HG03196 (cell line): ENCODE results near the gene LSM3.
"Not testable (repeated sequence)": the region's sequence is repeated elsewhere in the genome, so short reads cannot be mapped to it uniquely, and the experiment has no call there.

Source experiments
- ATAC-seq: cut with Tn5 transposase; IDR thresholded peaks from one replicate; pipeline ENCODE4 v1.9.1; 2021; ENCODE audit not compliant: unreplicated experiment

LSM3 gene

DNA sequence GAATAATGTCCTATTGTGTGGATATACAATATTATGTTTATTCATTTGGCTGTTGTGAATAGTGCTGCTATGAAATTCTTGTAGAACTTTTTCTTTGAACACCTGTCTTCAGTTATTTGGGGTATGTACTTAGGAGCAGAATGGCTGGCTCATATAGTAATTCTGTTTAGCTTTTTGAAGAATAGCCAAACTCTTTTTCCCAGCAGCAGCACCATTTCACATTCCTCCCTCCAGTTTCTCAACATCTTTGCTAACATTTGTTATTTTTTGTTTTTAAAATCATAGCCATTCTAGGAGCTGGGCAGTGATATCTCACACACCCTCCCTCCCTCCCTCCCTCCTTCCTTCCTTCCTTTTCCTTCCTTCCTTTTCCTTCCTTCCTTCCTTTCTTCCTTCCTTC lies 39.7 kb downstream of the LSM3 start:
- ATAC-seq, result no peak

DNA sequence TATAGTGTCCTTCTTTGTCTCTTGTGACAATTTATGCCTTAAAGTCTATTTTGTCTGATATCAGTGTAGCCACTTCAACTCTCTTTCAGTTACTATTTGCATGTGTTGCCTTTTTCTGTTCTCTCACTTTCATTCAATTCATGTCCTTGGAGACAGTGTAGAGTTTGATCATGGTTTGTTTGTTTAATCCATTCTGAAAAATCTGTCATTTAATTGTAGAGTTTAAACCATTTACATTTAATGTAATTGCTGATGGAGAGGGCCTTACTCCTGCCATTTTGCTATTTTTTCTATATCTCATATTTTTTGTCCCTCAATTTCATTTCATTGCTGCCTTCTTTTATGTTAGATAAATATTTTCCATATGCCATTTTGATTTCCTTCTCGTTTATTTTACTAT lies 42.3 kb downstream of the LSM3 start:
- ATAC-seq, result no peak

GRCh38 chr3:14221902-14222301 lies 43.3 kb downstream of the LSM3 start:
- no peak for ATAC-seq

GRCh38 chr3:14222457-14222856 lies 43.8 kb downstream of the LSM3 start:
- no peak for ATAC-seq

GRCh38 chr3:14222900-14223594 lies 44.4 kb downstream of the LSM3 start:
- ATAC-seq, result no peak

GRCh38 chr3:14223595-14223994 lies 45.0 kb downstream of the LSM3 start:
- ATAC-seq, result no peak

DNA sequence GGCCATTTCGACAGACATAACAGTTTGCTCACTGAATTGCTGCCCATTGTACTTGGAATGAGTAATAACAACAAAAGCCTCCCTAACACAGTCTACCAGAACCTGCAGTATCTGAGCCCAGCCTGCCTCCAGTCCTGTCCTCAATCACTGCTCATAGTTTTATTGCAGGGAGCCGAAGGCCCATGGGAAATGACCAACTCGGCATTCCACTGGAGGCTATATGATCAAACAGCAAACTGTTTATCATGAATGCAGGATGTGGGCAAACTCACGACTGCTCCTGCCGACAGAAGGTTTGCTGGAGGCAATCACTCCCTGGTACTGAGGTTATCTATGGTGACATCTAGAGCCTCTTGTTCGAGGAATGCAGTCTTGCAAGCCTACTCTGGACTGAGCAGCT lies 46.3 kb downstream of the LSM3 start:
- ATAC-seq, result no peak

DNA sequence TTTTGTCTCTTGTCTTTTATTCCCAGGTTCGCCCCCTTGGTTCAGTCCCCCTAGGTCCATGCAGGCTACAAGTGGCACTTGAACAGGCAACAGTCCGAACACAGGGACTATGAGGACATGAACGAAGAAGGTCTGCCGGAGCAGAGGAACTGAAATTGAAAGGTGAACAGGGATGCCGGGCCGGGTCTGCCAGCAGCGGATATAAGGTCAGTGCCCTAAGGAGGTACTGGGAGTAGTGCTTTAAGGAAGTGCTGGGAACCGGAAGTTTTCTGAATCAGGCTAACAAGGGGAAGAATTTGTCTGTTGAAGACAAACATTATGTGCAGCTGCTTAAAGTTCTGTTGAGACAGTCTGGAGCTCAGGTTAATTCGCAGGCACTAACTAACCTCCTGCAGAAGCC lies 46.8 kb downstream of the LSM3 start:
- no peak for ATAC-seq

GRCh38 chr3:14226351-14226750 lies 47.7 kb downstream of the LSM3 start:
- ATAC-seq, result not testable (repeated sequence)

- ATAC-seq, result no peak
These were observed 49.2 kb downstream of the LSM3 start for GRCh38 chr3:14227856-14228255.

GRCh38 chr3:14228681-14229470 lies 50.3 kb downstream of the LSM3 start:
- no peak for ATAC-seq

DNA sequence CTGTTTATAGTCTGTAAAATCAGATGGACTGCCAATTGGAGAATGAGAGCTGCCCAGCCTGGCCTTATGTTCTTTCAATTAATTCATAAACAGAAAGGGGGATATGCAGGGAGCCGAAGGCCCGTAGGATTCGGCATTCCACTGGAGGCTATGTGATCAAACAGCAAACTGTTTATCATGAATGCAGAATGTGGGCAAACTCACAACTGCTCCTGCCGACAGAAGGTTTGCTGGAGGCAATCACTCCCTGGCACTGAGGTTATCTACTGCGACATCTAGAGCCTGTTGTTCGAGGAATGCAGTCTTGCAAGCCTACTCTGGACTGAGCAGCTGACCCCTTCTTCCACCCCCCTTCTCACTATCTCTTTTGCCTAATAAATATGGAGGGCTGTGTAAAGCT lies 51.1 kb downstream of the LSM3 start:
- ATAC-seq, result not testable (repeated sequence)

GRCh38 chr3:14230729-14231128 lies 52.1 kb downstream of the LSM3 start:
- no peak for ATAC-seq

DNA sequence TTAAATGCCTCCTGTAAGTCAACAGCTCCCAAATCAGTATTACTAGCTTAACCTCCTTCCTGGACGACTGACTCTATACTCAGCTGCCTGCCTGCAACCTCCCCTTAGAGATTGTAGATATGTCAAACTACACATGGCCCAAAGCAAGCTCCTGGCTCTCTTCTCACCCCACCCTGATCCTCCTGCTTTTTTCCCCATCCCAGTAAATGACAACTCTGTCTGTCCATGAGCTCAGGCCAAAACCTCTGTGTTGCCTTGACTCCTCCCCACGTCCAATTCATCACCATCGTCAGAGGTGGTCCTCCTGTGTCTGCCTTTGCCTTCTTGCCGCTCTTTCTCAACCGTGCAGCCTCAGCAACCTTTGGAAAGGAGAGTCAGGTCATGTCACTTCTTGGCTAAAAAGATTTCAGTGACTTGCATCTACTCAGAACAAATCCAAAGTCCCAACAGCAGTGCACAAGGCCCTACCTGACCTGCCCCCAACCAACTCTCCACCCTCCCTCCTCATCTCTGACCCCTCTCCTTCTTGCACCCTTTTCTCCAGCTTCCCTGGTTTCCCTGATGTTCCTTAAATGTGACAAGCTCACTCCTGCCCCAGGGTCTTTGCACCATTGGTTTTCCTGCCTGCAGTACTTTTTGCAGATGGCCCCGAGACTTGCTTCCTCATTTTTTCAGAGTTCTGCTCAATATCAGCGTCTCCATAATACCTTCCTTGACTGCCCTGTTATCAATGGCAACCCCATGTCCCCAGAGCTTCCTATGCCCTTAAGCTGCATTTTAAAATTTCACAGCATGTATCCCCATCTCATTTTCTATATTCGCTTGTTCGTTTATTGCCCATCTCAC lies 52.8 kb downstream of the LSM3 start:
- no peak for ATAC-seq

- ATAC-seq, result no peak
These were observed 53.4 kb downstream of the LSM3 start for GRCh38 chr3:14231998-14232501.

DNA sequence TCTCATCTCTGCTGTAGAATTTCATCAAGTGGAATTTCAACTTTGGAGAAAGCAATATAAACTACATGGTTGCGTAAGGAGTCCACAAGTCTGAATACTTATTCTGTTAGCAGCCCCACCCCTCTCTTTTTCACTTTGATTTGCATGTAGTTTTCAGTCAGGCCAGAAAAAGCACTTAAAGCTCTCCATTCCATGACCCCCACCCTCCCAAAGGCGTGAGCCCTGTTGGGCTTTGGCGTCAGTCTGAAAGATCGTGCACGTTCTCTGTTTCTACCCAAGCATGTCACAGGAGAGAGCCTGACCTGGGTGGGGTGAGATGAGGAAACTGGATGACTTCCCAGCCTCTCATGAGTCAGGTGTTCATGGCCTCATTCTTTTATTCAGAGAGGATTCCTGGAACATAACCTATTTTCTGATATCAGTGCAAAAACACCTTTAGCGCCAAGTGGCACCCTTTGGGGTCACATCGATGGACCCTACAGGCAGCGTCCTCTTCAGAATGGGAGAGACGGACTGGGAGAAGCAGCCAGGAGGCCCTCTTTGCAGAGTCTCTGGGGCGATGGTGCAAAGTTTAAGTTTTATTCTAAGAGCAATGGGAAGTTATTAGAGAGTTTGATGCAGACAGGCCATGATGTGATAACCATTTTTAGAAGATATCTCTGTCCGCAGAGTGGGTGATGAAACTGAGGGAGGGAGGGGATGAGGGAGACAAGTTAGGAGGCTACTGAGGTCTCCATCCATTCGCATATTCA lies 55.8 kb downstream of the LSM3 start:
- ATAC-seq, result no peak

DNA sequence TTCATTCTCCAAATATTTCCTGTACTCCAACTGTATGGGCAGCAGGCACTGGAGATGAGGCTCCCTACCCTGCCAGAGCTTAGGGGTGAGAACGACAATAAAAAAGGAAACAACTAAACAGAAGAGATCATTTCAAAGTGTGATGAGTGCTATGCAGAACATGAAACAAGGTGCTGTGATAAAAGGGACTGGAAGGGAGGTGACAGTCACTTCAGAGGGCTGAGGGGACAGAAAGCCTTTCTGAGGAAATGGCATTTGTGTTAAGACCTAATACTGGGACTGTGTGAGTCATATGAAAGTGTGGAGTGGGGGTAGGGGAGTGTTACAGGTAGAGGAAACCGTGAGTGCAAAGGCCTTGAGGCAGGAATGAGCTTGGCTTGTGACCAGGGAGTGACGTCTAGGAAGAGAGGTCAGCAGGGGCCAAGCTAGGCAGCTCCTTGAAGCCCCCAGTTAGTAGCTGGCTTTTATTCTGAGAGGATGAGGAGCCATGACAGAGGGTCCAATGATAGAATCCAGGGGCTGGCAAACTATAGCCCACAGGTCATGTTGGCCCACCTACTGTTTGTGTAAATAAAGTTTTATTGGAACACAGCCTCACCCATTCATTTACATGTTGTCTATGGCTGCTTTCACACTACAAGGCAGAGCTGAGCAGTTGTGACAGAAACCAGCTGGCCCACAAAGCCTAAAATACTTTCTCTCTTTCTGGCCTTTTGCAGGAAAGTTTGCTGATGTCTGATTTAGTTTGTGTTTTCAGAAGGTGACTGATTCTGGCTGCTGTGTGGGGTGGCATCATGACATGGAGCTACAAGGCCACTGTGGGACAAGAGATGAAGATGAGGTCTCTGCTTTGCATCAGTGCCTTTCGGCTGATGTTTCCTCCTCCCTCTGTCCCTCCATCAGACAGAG lies 56.6 kb downstream of the LSM3 start:
- no peak for ATAC-seq

DNA sequence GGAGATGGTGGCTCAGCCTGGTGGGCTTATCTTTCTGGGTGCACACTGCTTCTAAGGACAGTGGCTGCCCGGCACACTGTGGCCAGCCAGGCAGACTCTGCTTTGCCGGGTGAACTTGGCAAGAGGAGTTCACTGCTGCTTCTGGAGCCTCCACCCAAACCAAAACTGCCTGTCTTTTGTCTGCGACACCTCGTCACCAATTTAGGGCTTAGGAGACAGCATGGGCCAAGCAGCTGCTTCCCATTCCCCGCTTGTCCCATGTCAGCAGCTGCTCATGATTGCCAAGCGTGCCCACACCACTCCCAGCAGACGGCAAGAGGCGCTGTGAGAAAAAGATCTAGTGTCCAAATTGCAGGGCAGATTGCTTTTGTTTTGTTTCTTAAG lies 57.3 kb downstream of the LSM3 start:
- ATAC-seq, result no peak

DNA sequence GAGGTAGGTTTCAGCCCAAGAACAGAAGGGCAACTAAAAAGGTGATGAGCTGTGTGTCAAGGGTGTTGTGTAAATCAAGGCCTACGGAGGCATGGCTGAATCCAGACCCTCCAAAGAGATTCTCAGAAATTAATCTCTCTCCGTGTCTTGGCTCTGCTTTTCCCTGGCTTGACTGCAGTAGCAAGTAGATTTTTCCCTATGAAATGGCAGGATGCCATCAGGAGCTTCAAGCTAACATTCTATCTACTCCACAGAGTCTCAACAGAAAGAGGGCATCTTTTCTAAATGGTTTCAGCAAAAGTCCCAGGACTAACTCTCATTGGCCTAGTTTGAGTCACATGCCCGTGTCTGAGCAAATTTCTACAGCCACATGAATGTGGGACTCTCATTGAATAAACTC lies 58.3 kb downstream of the LSM3 start:
- no peak for ATAC-seq

- ATAC-seq, result no peak
These were observed 58.8 kb downstream of the LSM3 start for GRCh38 chr3:14237457-14237856.
